Daoy (cell line): ENCODE measurements around the gene HSPA4. TPM values are rescaled to one million over a fixed set of nuclear protein-coding genes. Genes with fewer than 3 reads are reported as not detected.
"Not testable (repeated sequence)": the region's sequence is repeated elsewhere in the genome, so short reads cannot be mapped to it uniquely, and the experiment has no call there.

Experiments
- DNase-seq: peaks from one replicate; pipeline ENCODE4 v3.0.0-alpha.2; 2015; ENCODE audit warnings: low read depth
- total RNA-seq: library from RNA; depleted of rRNA; stranded (reverse); fragments of >200 nt; shearing (Covaris generic); gene quantifications from 2 replicates; pipeline ENCODE4 v1.2.3, GENCODE V29; 2014

The HSPA4 gene
- total RNA-seq, 1 experiment from 2014 or later = 259 TPM

GRCh38 chr5:133050521-133050920 lies 1.3 kb upstream of the HSPA4 start:
- DNase-seq = no peak

DNA sequence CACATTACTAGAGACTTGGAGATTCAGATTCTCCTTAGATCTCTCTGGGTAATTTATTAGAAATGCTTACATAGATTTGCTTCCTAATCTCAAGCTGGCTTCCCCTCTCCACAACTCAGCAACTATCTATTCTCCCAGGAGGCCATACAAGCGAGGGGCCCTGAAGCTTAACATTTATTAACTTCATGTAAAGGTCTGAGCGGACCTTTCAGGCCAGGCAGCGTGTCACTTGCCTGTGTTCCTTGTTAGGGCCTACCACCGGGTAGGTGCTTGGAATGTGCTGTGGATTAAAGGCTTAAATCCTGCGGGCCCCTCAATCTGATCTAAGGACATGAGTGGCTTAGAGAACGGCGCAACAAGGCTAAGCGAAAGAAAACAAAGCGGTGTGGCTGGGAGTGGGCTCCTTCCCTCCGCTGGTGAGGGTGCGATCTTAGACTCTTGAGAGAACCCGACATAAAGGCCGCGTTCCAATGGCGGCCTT lies 712 bp upstream of the HSPA4 start:
- no peak for DNase-seq

GRCh38 chr5:133052317-133053175 lies 733 bp downstream of the HSPA4 start:
- DNase-seq = peak; percentile 77

DNA sequence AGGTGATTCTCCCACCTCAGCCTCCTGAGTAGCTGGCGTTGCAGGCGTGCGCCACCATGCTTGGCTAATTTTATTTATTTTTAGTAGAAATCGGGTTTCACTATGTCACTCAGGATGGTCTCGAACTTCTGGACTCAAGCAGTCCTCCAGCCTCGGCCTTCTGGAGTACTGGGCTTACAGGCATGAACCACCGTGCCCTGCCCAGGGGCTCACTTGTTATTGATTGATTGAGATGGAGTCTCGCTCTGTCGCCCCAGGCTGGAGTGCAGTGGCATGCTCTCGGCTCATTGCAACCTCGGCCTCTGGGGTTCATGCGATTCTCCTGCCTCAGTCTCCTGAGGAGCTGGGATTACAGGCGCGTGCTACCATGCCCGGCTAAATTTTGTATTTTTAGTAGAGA lies 1.6 kb downstream of the HSPA4 start:
- DNase-seq = no peak

- no peak for DNase-seq
Observed at GRCh38 chr5:133054697-133055471, 3.1 kb downstream of the HSPA4 start.

GRCh38 chr5:133056891-133057290 lies 5.1 kb downstream of the HSPA4 start:
- no peak for DNase-seq

- DNase-seq = no peak
Observed at GRCh38 chr5:133059621-133060020, 7.8 kb downstream of the HSPA4 start.

GRCh38 chr5:133062276-133062675 lies 10.5 kb downstream of the HSPA4 start:
- no peak for DNase-seq

- DNase-seq = no peak
Observed at GRCh38 chr5:133063965-133064364, 12.2 kb downstream of the HSPA4 start.

- no peak for DNase-seq
Observed at GRCh38 chr5:133065471-133065870, 13.7 kb downstream of the HSPA4 start.

DNA sequence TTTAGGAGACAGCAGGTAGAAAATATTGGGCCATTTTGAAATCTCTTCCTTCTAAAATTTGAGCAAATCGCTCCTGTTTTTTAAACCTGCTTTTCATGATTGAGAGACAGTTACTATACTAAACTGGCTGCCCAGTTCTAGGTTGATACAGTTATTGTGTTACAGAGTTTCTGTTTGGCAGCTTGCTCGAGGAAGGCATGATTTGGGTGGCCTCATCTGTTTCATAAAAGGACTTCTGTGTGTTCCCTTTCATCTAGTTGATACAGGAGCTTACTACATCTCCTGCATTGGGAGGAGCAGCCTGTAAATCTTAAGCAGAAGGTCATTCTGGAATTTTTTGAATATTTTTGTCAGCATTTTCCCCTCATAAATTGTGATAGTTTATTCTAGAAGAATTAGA lies 14.2 kb downstream of the HSPA4 start:
- no peak for DNase-seq

- no peak for DNase-seq
Observed at GRCh38 chr5:133072021-133072420, 20.2 kb downstream of the HSPA4 start.

- DNase-seq = no peak
Observed at GRCh38 chr5:133075572-133076536, 24.0 kb downstream of the HSPA4 start.

- DNase-seq = no peak
Observed at GRCh38 chr5:133079048-133079447, 27.2 kb downstream of the HSPA4 start.

GRCh38 chr5:133081036-133081435 lies 29.2 kb downstream of the HSPA4 start:
- DNase-seq = no peak

DNA sequence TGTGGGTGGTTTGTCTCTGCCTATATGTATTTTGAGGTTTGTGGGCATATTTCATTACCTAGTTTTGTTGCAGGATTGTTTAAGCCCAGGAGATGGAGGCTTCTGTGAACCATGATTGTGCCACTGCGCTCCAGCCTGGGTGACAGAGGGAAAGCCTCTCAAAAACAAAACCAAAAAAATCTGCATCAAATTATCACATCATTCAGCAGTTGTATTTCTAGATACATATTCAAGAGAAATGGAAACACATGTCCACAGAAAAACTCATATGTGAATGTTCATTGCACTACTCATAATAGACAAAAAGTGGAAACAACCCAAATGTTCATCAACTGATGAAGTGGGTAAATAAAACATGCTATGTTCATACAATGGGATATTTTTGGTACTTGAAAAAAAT lies 29.9 kb downstream of the HSPA4 start:
- DNase-seq = no peak

- no peak for DNase-seq
Observed at GRCh38 chr5:133082128-133082527, 30.3 kb downstream of the HSPA4 start.

GRCh38 chr5:133083901-133084300 lies 32.1 kb downstream of the HSPA4 start:
- DNase-seq = no peak

GRCh38 chr5:133085171-133085570 lies 33.4 kb downstream of the HSPA4 start:
- not testable (repeated sequence) for DNase-seq

DNA sequence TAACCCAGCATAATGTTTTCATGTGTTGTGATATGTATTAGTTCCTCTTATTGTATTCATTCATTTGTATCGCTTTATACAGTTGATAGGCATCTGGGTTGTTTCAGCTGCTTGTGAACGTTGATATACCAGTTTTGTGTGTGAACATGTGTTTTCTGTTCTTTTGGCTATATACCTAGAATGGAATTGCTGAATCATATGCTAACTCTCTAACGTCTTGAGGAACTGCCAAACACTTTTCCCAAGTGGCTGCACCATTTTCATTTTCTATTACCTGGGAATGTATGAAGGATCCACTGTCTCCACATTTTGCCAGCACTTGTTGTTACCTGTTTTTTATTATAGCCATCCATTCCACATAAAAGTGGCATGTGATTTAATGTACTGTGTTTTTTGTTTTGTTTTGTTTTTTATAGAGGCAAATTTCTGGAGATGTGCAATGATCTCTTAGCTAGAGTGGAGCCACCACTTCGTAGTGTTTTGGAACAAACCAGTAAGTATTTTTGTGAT lies 34.6 kb downstream of the HSPA4 start:
- no peak for DNase-seq

DNA sequence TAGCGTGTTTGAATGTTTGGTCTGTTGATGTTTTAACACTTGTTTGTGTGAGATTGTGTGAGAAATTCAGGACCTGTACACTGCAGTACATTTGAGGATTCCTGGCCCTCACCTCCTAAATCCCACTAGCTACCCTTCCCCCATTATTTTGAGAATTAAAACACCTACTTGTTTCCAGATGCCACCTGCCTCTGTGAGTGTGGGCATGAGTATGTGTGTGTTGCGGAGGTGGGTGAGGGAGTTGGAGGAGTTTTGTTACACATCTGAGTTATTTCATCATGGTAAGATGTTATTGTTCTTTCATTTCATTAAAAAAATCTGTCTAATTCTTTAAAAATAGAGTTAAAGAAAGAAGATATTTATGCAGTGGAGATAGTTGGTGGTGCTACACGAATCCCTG lies 36.3 kb downstream of the HSPA4 start:
- no peak for DNase-seq
